Measurements from ENCODE around the gene ANXA4. TPM values are rescaled to one million over a fixed set of nuclear protein-coding genes. Genes with fewer than 3 reads are reported as not detected.
"Not testable (repeated sequence)": the region's sequence is repeated elsewhere in the genome, so short reads cannot be mapped to it uniquely, and the experiment has no call there.

ANXA4 gene
- total RNA-seq, 1 donor from 2014 or later: 63.6 TPM

DNA sequence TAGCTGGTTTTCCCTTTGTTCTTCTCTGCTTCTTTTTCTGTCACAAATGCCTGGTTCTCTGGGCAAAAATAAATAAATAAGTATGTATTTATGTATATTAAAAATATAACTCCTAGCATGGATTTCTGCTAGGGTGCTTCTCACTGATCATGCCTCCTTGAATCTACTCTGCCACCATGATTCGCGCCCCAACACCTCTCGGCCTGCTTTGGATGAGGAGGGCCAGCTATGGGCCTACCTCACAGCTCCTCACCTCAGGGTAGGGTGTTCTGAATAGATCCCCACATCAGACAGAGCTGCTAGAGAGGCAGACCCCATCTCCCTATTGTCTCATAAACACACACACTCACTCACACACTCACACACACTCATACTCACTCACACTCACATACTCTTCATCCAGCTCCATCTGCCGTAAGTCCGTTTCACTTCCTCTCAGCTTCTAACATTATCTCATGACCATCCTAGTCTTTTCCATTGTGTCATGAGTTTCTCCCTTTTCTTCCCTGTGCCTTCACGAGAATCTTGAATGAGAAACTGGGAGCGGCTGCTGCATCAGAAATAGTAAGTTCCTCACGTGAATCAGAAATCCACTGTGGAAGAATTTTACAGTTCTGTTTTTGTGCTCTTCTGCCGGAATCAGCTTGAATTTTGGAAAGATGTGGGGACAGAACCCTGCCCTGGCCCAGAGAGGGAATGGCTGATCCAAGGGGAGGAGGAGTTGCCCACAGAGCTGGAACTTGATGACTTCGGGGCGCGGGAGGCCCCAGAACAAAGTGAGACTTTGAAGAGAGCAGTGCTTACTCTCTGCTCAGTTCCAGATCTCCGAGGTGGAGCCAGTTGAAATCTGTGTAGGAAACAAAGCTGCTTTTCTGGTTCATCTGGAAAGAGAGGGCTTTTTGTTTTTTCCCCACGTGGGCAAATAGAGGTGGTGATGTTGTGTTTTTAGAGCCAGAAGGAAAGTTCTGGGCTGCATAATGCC, 20.9 kb downstream of the ANXA4 start:
- peaks cover 0 to 9% of the 10 kb centered on the region in 2 donors for H3K36me3 ChIP-seq
- no peak for DNase-seq (ENCODE audit: extremely low spot score in 2 of 2)
- intact Hi-C loops (cut with DNase I): no loop called here
- H3K27me3 ChIP-seq: no peaks in the 10 kb centered on the region
- no peaks in the 10 kb centered on the region for H3K9me3 ChIP-seq
- peak overlapping the region in 1 of 2 donors; percentile 25 for H3K4me3 ChIP-seq
- H3K27ac ChIP-seq: peak overlapping the region; percentile 91
- TF ChIP-seq POLR2A (IDR thresholded peaks at IDR 0.05) (no peak), POLR2AphosphoS5 (IDR thresholded peaks at IDR 0.05; ENCODE audit: insufficient read depth in 1 of 2, low read depth in 1 of 2) (peak; percentile 14 to 45)
- TF ChIP-seq, protein P1, sequence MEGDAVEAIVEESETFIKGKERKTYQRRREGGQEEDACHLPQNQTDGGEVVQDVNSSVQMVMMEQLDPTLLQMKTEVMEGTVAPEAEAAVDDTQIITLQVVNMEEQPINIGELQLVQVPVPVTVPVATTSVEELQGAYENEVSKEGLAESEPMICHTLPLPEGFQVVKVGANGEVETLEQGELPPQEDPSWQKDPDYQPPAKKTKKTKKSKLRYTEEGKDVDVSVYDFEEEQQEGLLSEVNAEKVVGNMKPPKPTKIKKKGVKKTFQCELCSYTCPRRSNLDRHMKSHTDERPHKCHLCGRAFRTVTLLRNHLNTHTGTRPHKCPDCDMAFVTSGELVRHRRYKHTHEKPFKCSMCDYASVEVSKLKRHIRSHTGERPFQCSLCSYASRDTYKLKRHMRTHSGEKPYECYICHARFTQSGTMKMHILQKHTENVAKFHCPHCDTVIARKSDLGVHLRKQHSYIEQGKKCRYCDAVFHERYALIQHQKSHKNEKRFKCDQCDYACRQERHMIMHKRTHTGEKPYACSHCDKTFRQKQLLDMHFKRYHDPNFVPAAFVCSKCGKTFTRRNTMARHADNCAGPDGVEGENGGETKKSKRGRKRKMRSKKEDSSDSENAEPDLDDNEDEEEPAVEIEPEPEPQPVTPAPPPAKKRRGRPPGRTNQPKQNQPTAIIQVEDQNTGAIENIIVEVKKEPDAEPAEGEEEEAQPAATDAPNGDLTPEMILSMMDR (IDR thresholded peaks at IDR 0.05): no peak
- H3K4me1 ChIP-seq: peaks cover 59% of the 10 kb centered on the region

DNA sequence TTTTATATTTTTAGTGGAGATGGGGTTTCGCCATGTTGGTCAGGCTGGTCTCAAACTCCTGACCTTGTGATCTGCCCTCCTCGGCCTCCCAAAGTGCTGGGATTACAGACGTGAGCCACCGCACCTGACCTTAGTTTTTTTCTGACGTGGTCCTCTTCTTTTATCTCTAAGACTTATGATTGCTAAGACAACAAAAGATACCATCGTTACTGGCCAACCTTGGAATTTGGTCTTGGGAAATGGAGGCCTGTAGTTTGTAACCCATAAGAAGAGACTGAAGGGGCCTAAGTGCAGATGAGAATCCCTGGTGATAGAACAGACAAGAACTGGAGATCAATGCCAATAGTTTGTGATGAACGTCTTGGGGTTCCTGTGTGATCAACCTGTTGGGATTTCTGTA, 21.9 kb downstream of the ANXA4 start:
- DNase-seq (ENCODE audit: extremely low spot score in 2 of 2); H3K36me3 ChIP-seq; intact Hi-C loops (cut with DNase I); H3K27me3 ChIP-seq; H3K9me3 ChIP-seq; H3K4me3 ChIP-seq: not testable (repeated sequence)
- Histone ChIP-seq H3K27ac (peak overlapping the region; percentile 91), H3K4me1 (peaks cover 70% of the 10 kb centered on the region)

DNA sequence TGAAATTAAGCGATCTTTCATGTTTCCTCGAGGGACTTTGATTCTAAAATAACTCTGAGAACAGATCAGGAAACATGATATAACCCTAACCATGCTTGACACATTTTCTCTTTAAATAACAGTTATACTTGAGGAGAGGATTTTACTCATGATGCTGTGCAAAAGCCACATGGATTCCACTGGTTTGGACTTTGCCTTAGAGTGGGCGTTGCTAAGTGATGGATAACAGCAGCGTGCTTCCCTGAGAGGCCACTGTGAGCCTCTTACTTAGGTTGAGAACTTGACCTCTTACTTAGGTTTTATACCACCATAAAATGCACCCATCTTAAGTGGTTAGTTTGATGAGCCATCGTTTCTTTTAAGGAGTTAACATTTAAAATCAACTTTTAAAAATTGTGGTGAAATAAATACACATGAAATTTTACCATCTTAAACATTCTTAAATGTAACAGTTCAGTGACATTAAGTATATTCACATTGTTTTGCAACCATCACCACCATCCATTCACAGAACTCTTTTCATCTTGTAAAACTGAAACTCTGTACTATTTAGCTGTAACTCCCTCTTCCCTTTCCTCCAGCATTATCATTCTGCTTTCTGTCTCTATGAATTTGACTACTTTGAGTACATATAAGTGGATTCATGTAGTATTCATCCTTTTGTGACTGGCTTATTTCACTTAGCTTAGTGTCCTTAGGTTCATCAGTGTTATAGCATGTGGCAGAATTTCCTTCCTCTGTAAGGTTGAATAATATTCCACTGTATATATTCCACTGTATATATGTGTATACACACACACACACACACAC, 22.6 kb downstream of the ANXA4 start:
- H3K4me3 ChIP-seq: no peak overlapping the region
- no peaks in the 10 kb centered on the region for H3K36me3 ChIP-seq
- peaks cover 76% of the 10 kb centered on the region for H3K4me1 ChIP-seq
- H3K27me3 ChIP-seq: no peaks in the 10 kb centered on the region
- TF ChIP-seq, protein P1 (IDR thresholded peaks at IDR 0.05): no peak
- no peak for TF ChIP-seq POLR2A (IDR thresholded peaks at IDR 0.05)
- TF ChIP-seq POLR2AphosphoS5 (IDR thresholded peaks at IDR 0.05; ENCODE audit: insufficient read depth in 1 of 2, low read depth in 1 of 2): no peak
- H3K9me3 ChIP-seq: no peaks in the 10 kb centered on the region
- H3K27ac ChIP-seq: peak overlapping the region; percentile 91
- intact Hi-C loops (cut with DNase I): no loop called here
- DNase-seq (ENCODE audit: extremely low spot score in 2 of 2): no peak

- no peaks in the 10 kb centered on the region for H3K36me3 ChIP-seq
- H3K27ac ChIP-seq: peak overlapping the region; percentile 91
- no peak for TF ChIP-seq POLR2AphosphoS5 (IDR thresholded peaks at IDR 0.05; ENCODE audit: insufficient read depth in 1 of 2, low read depth in 1 of 2)
- TF ChIP-seq, protein P1 (IDR thresholded peaks at IDR 0.05): no peak
- no peak for TF ChIP-seq POLR2A (IDR thresholded peaks at IDR 0.05)
- H3K4me3 ChIP-seq: no peak overlapping the region
- no peak for DNase-seq (ENCODE audit: extremely low spot score in 2 of 2)
- H3K4me1 ChIP-seq: peaks cover 82% of the 10 kb centered on the region
- no peaks in the 10 kb centered on the region for H3K9me3 ChIP-seq
- H3K27me3 ChIP-seq: no peaks in the 10 kb centered on the region
- intact Hi-C loops (cut with DNase I): no loop called here
Measured at GRCh38 chr2:69765096-69765380, 23.1 kb downstream of the ANXA4 start.

GRCh38 chr2:69766014-69766413, 24.1 kb downstream of the ANXA4 start:
- Histone ChIP-seq H3K9me3 (no peaks in the 10 kb centered on the region), H3K27ac (peak overlapping the region; percentile 91), H3K4me1 (peaks cover 84% of the 10 kb centered on the region), H3K36me3 (no peaks in the 10 kb centered on the region), H3K27me3 (no peaks in the 10 kb centered on the region), H3K4me3 (no peak overlapping the region)
- DNase-seq (ENCODE audit: extremely low spot score in 2 of 2): no peak
- intact Hi-C loops (cut with DNase I): no loop called here
- peak in 1 of 2 donors; percentile 39 for TF ChIP-seq POLR2AphosphoS5 (IDR thresholded peaks at IDR 0.05; ENCODE audit: insufficient read depth in 1 of 2, low read depth in 1 of 2)
- TF ChIP-seq POLR2A (IDR thresholded peaks at IDR 0.05): no peak

Measured in vagina (tissue), 2 donors.